HG03521 (cell line): ENCODE measurements around the gene NUMA1.

Source experiments
- ATAC-seq: cut with Tn5 transposase; IDR thresholded peaks from one replicate; pipeline ENCODE4 v1.9.1; 2021; ENCODE audit warnings: mild to moderate bottlenecking, moderate library complexity; ENCODE audit not compliant: unreplicated experiment

NUMA1 gene

GRCh38 chr11:72080326-72081183, at the start of gene NUMA1, which contains the start of gene LRRC51:
Gene NUMA1, minus strand, starts transcription at chr11:72080542. Its CDS starts 44,599 bp downstream, at chr11:72035943.
Gene LRRC51, plus strand, starts transcription at chr11:72080850. Its CDS starts 8,234 bp downstream, at chr11:72089084.
- ATAC-seq, result peak; percentile 91

- ATAC-seq, result no peak
Observed at GRCh38 chr11:72129381-72129780, 49.0 kb upstream of the NUMA1 start.

- no peak for ATAC-seq
Observed at GRCh38 chr11:72127923-72128322, 47.6 kb upstream of the NUMA1 start.

GRCh38 chr11:72125956-72126355, 45.6 kb upstream of the NUMA1 start:
- no peak for ATAC-seq

- no peak for ATAC-seq
Observed at GRCh38 chr11:72124046-72124445, 43.7 kb upstream of the NUMA1 start.

- ATAC-seq, result no peak
Observed at GRCh38 chr11:72123117-72123653, 42.8 kb upstream of the NUMA1 start.

- ATAC-seq, result no peak
Observed at GRCh38 chr11:72122607-72123006, 42.3 kb upstream of the NUMA1 start.

GRCh38 chr11:72120930-72121329, 40.6 kb upstream of the NUMA1 start:
- ATAC-seq, result no peak

- ATAC-seq, result no peak
Observed at GRCh38 chr11:72119198-72119597, 38.9 kb upstream of the NUMA1 start.

- ATAC-seq, result no peak
Observed at GRCh38 chr11:72116019-72116755, 35.8 kb upstream of the NUMA1 start.

GRCh38 chr11:72114570-72114969, 34.2 kb upstream of the NUMA1 start:
- no peak for ATAC-seq

GRCh38 chr11:72112978-72113808, 32.9 kb upstream of the NUMA1 start:
- ATAC-seq, result no peak

- peak; percentile 87 for ATAC-seq
Observed at GRCh38 chr11:72112143-72112977, 32.0 kb upstream of the NUMA1 start, which contains the start of gene ANAPC15. Gene ANAPC15, minus strand, starts transcription at chr11:72112695. Its CDS starts 1,419 bp downstream, at chr11:72111276.

GRCh38 chr11:72111300-72112142, 31.2 kb upstream of the NUMA1 start:
- no peak for ATAC-seq

- ATAC-seq, result no peak
Observed at GRCh38 chr11:72105888-72106287, 25.5 kb upstream of the NUMA1 start, which contains the start of gene TOMT. Gene TOMT, plus strand, starts transcription at chr11:72105924. Its CDS starts 28 bp downstream, at chr11:72105952.

- no peak for ATAC-seq
Observed at GRCh38 chr11:72103754-72104167, 23.4 kb upstream of the NUMA1 start.

GRCh38 chr11:72102946-72103753, 22.8 kb upstream of the NUMA1 start, which contains the start of gene LAMTOR1:
Gene LAMTOR1, minus strand, starts transcription at chr11:72103297. Its CDS starts 73 bp downstream, at chr11:72103224.
- ATAC-seq, result peak; percentile 84

GRCh38 chr11:72102631-72102945, 22.2 kb upstream of the NUMA1 start:
- no peak for ATAC-seq
